Measurements from ENCODE around the gene CCNO. TPM values are rescaled to one million over a fixed set of nuclear protein-coding genes. Genes with fewer than 3 reads are reported as not detected.

CCNO gene
- total and polyA plus RNA-seq, 2 experiments from 2014 or later = 1.7 TPM; not detected in 1

DNA sequence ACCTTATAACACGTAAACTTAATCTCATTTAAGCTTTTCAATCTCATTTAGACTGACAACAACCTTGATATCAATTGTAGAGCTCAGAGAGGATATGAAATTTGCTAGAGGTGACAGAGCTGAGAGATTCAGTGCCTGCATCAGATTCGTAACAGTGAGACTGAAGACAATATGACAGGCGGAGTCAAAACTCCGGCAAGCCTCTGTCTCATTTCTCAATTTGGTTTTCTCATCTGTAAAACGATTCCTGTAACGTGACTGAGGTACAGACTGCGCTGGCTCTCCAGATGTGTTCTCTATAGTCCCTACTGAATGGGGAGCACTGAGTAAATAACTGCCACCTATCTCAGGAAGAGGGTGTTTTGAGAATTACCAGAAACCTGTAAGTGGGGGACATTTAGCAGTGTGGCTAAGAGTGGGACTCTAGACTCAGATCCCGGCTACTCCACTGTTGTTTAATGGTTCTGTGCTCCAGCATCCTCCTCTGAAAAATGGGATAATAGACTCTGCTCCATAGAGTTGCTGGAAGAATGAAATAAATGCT lies 3.2 kb downstream of the CCNO start:
- Histone ChIP-seq H3K4me3 (no peak overlapping the region), H3F3A (ENCODE audit: insufficient read depth) (peaks cover 5% of the 10 kb centered on the region; the same call in 1 of the 2 replicates), H3K79me2 (ENCODE audit: insufficient read depth) (no peaks in the 10 kb centered on the region), H4K20me1 (ENCODE audit: insufficient read depth) (no peaks in the 10 kb centered on the region), H3K27me3 (replicated peaks; ENCODE audit: insufficient read depth) (peaks cover 73% of the 10 kb centered on the region), H2AFZ (no peak overlapping the region), H3K9me2 (ENCODE audit: insufficient read depth) (no peaks in the 10 kb centered on the region), H3K4me2 (ENCODE audit: unreplicated experiment) (no peak overlapping the region), H3K36me3 (ENCODE audit: low read depth) (no peaks in the 10 kb centered on the region), H3K27ac (no peak overlapping the region), H3K9me3 (ENCODE audit: low read depth) (no peaks in the 10 kb centered on the region), H3K9ac (no peak overlapping the region), H3K4me1 (ENCODE audit: insufficient read depth) (0 out of 2 replicates have a peak, but pooled peaks cover 3% of the 10 kb centered on the region)
- in situ Hi-C loops (cut with MboI) = no loop called here
- no peak for DNase-seq
- WGBS, 2 experiments (ENCODE audit: low coverage in 1 of 2, low lambda C conversion rate in 2 of 2, missing lambda C conversion rate in 2 of 2) = 29 to 38% methylated on average over 8 of the region's 8 CpGs
- TF ChIP-seq EZH2 (IDR thresholded peaks at IDR 0.05; ENCODE audit: insufficient read depth, poor library complexity, severe bottlenecking) (peak; percentile 66), EZH2phosphoT487 (IDR thresholded peaks at IDR 0.05; ENCODE audit: insufficient read depth, low read depth) (no peak)

DNA sequence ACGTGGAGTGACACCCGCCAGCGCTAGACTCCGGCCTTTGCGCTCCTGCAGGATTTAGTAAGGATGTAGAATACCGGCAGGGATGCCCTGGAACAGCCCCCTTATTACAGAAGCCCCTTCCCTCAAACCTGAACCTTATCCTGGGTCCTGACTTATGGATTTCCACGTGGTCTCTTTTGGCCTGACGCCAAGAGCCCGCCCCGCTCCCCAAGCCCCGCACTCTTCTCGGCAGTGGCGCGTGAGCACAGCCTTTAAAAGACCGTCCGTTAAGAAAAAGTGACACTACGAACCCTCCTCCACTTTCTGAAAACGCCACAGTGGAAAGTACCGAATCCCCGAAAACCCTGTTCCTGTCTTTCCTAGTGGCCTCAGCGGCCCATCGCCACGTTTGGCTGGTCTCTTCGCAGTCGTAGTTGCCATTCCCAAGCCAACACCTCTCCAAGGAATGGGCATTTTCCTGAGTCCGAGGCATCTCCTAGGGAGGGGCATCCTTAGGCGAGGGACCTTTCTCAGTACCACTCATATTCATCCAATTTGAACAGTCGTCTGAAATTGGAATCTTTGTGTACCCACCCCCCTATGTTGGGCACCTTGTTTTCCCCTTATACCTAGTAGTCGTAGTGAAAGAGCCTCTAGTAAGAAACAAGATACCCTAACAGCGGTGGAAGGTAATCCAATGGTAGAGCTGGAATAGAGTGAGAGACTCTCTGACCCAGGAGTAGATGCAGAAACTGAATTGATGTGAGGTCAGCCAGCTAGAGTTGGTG lies 5.6 kb downstream of the CCNO start:
- H4K20me1 ChIP-seq (ENCODE audit: insufficient read depth) = no peaks in the 10 kb centered on the region
- H3K9ac ChIP-seq = 0 out of 2 replicates have a peak overlapping the region, but pooled peaks have one; percentile 11
- H3K9me3 ChIP-seq (ENCODE audit: low read depth) = no peaks in the 10 kb centered on the region
- in situ Hi-C loops (cut with MboI) = no loop called here
- H3K4me2 ChIP-seq (ENCODE audit: unreplicated experiment) = peak overlapping the region; percentile 79
- no peaks in the 10 kb centered on the region for H3K9me2 ChIP-seq (ENCODE audit: insufficient read depth)
- WGBS, 2 experiments (ENCODE audit: low coverage in 1 of 2, low lambda C conversion rate in 2 of 2, missing lambda C conversion rate in 2 of 2) = 21 to 24% methylated on average over 29 to 30 of the region's 30 CpGs
- no peak for DNase-seq
- no peaks in the 10 kb centered on the region for H3K36me3 ChIP-seq (ENCODE audit: low read depth)
- H3K4me1 ChIP-seq (ENCODE audit: insufficient read depth) = no peaks in the 10 kb centered on the region
- peak overlapping the region; percentile 67 for H3K4me3 ChIP-seq
- no peaks in the 10 kb centered on the region for H3K79me2 ChIP-seq (ENCODE audit: insufficient read depth)
- H2AFZ ChIP-seq = peak overlapping the region; percentile 77
- TF ChIP-seq EZH2 (IDR thresholded peaks at IDR 0.05; ENCODE audit: insufficient read depth, poor library complexity, severe bottlenecking) (peak; percentile 52), EZH2phosphoT487 (IDR thresholded peaks at IDR 0.05; ENCODE audit: insufficient read depth, low read depth) (no peak)
- no peak overlapping the region for H3K27ac ChIP-seq
- H3F3A ChIP-seq (ENCODE audit: insufficient read depth) = no peaks in the 10 kb centered on the region; the same call in 1 of the 2 replicates
- peaks cover 93% of the 10 kb centered on the region for H3K27me3 ChIP-seq (replicated peaks; ENCODE audit: insufficient read depth)

DNA sequence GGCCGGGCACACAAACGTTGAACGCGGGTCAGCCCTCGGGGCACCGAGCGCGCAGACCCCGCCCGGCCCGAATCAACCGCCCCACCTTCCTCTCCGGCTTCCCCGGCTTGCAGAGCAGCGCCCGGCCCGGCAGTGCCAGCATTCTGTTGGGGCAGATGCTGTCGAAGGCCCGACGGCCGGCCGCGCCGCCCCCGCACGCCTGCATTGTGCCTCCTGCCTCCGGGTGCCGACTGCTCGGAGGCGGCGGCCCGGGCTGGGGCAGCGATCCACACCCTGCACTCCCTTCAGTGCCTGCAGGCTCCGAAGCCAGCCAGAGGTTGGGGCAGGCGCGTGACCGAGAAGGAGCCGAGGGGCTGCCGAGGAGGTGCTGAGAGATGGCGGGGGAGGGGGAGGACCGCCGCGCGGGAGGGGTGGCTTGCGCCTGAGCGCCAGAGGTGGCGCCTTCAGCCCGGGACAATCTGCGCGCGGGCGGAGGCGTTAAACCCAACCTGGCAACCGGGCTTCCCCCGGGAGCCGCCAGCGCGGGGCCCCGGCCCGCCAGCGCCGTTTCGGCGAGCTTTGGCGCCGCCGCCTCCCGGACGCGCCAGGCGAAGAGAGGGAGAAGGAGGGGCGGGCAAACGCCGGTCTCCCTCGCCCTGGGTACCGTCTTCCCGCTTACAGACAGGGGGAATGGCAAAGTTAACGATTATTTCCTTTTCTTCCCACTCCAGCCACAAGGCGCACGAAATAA lies 6.3 kb downstream of the CCNO start, which contains the start of gene MCIDAS:
MCIDAS (minus strand) TSS at position 382 of the 730 bp plus-strand sequence; CDS start at position 205, 177 bp downstream.
- H3K4me1 ChIP-seq (ENCODE audit: insufficient read depth) = no peaks in the 10 kb centered on the region
- H3K9me3 ChIP-seq (ENCODE audit: low read depth) = no peaks in the 10 kb centered on the region
- H3K79me2 ChIP-seq (ENCODE audit: insufficient read depth) = no peaks in the 10 kb centered on the region
- H2AFZ ChIP-seq = peak within 1 kb of the TSS; percentile 77
- H4K20me1 ChIP-seq (ENCODE audit: insufficient read depth) = no peaks in the 10 kb centered on the region
- H3K4me3 ChIP-seq = peak within 1 kb of the TSS; percentile 67
- no peaks in the 10 kb centered on the region; the same call in 1 of the 2 replicates for H3F3A ChIP-seq (ENCODE audit: insufficient read depth)
- DNase-seq = peak; percentile 70
- H3K9me2 ChIP-seq (ENCODE audit: insufficient read depth) = no peaks in the 10 kb centered on the region
- peak within 1 kb of the TSS; percentile 79 for H3K4me2 ChIP-seq (ENCODE audit: unreplicated experiment)
- TF ChIP-seq EZH2 (IDR thresholded peaks at IDR 0.05; ENCODE audit: insufficient read depth, poor library complexity, severe bottlenecking) (no peak), EZH2phosphoT487 (IDR thresholded peaks at IDR 0.05; ENCODE audit: insufficient read depth, low read depth) (no peak)
- H3K36me3 ChIP-seq (ENCODE audit: low read depth) = no peaks in the 10 kb centered on the region
- WGBS, 2 experiments (ENCODE audit: low coverage in 1 of 2, low lambda C conversion rate in 2 of 2, missing lambda C conversion rate in 2 of 2) = 1 to 4% methylated on average over 28 to 72 of the region's 80 CpGs
- H3K27ac ChIP-seq = no peak within 1 kb of the TSS
- H3K9ac ChIP-seq = 0 out of 2 replicates have a peak within 1 kb of the TSS, but pooled peaks have one; percentile 11
- peaks cover 97% of the 10 kb centered on the region for H3K27me3 ChIP-seq (replicated peaks; ENCODE audit: insufficient read depth)
- in situ Hi-C loops (cut with MboI) = no loop called here
